ENCODE data around the gene MICALL2.

DNA sequence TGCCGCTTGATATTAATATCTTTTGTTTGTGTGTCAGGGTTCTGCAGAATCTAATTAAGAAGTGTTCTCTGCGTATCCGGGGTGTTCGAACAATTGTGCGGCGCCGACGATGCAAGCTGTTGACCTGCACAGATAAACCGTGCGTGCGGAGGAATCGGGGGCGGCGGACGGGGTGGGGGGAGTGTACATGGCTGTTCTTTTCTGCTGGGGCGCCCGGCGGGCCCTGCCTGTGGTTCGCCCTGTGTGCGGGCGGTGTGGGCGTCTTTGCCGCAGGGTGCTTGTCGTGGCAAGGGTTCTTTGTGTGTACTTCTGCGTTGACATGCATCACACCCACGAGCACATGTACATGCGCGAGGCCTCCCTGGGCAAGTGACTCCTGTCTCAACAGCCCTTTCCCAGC is 47.9 kb downstream of the MICALL2 start:
- TF ChIP-seq, protein P1, sequence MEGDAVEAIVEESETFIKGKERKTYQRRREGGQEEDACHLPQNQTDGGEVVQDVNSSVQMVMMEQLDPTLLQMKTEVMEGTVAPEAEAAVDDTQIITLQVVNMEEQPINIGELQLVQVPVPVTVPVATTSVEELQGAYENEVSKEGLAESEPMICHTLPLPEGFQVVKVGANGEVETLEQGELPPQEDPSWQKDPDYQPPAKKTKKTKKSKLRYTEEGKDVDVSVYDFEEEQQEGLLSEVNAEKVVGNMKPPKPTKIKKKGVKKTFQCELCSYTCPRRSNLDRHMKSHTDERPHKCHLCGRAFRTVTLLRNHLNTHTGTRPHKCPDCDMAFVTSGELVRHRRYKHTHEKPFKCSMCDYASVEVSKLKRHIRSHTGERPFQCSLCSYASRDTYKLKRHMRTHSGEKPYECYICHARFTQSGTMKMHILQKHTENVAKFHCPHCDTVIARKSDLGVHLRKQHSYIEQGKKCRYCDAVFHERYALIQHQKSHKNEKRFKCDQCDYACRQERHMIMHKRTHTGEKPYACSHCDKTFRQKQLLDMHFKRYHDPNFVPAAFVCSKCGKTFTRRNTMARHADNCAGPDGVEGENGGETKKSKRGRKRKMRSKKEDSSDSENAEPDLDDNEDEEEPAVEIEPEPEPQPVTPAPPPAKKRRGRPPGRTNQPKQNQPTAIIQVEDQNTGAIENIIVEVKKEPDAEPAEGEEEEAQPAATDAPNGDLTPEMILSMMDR (IDR thresholded peaks at IDR 0.05; ENCODE audit: low read depth, low read length, poor library complexity, severe bottlenecking), result no peak
- TF ChIP-seq EZH2phosphoT487 (IDR thresholded peaks at IDR 0.05; ENCODE audit: borderline replicate concordance, low read length), result no peak
